Prostate gland (tissue), 2 donors: ENCODE measurements around the gene RAD51B.

Source experiments
- POLR2A ChIP-seq: fragments of 450-650 bp; IDR thresholded peaks from one replicate; pipeline ENCODE4 v1.6.1; 2016; ENCODE audit warnings: antibody characterized with exemption, mild to moderate bottlenecking
- TF ChIP-seq, protein P1 (sequence below), 4 experiments: fragments of 200-600 bp in 2 of 4; fragments of 450-650 bp in 2 of 4; sonication (generic) in 2 of 4; IDR thresholded peaks; 1 replicate in 3 of 4; 2 replicates in 1 of 4; pipeline ENCODE4 v1.5.1; 2016 to 2019; ENCODE audit warnings: antibody characterized with exemption in 4 of 4, mild to moderate bottlenecking in 2 of 4, moderate library complexity in 2 of 4

DNA sequence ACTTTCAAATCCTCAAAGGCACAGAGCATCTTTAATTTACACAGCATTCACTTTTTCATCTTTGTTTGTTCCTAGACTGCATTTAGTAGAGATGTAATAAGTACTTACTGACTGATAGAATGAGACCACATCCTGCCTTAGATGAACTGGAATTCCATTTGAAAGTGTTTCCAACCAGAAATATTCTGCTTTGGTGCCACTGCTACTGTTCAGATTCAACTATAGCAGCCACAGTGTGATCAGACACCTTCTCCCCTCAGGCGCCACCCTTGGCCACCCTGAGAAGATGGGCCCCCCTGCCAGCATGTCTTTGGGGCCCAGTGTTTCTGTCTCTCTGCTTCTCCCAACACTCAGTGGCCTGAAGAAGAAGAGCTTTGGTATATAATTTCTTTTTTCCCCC is 449.1 kb downstream of the RAD51B start:
- TF ChIP-seq, protein P1, sequence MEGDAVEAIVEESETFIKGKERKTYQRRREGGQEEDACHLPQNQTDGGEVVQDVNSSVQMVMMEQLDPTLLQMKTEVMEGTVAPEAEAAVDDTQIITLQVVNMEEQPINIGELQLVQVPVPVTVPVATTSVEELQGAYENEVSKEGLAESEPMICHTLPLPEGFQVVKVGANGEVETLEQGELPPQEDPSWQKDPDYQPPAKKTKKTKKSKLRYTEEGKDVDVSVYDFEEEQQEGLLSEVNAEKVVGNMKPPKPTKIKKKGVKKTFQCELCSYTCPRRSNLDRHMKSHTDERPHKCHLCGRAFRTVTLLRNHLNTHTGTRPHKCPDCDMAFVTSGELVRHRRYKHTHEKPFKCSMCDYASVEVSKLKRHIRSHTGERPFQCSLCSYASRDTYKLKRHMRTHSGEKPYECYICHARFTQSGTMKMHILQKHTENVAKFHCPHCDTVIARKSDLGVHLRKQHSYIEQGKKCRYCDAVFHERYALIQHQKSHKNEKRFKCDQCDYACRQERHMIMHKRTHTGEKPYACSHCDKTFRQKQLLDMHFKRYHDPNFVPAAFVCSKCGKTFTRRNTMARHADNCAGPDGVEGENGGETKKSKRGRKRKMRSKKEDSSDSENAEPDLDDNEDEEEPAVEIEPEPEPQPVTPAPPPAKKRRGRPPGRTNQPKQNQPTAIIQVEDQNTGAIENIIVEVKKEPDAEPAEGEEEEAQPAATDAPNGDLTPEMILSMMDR (IDR thresholded peaks at IDR 0.05): no peak
- no peak for TF ChIP-seq POLR2A
